G401 (cell line): ENCODE measurements around the gene MAGI1. TPM values are rescaled to one million over a fixed set of nuclear protein-coding genes. Genes with fewer than 3 reads are reported as not detected.
"Not testable (repeated sequence)": the region's sequence is repeated elsewhere in the genome, so short reads cannot be mapped to it uniquely, and the experiment has no call there.

ENCODE experiments used
- DNase-seq: peaks from one replicate; pipeline ENCODE4 v3.0.0-alpha.2; 2015; ENCODE audit warnings: low spot score
- in situ Hi-C: cut with HindIII; loops from 2 replicates; pipeline ENCODE4 v1.10.0; 2016; ENCODE audit warnings: low sequenced_read_pairs, mixed read lengths
- total RNA-seq: library from RNA; depleted of rRNA; stranded (reverse); fragments of >200 nt; shearing (Covaris generic); gene quantifications from 2 replicates; pipeline ENCODE4 v1.2.3, GENCODE V29; 2014

MAGI1 gene
- total RNA-seq, 1 experiment from 2014 or later = 7.7 TPM

- in situ Hi-C loops = no loop called here
- no peak for DNase-seq
Measured at GRCh38 chr3:66041828-66042227, 3.1 kb upstream of the MAGI1 start.

- DNase-seq = no peak
- in situ Hi-C loops = no loop called here
Measured at GRCh38 chr3:66041116-66041515, 2.4 kb upstream of the MAGI1 start.

DNA sequence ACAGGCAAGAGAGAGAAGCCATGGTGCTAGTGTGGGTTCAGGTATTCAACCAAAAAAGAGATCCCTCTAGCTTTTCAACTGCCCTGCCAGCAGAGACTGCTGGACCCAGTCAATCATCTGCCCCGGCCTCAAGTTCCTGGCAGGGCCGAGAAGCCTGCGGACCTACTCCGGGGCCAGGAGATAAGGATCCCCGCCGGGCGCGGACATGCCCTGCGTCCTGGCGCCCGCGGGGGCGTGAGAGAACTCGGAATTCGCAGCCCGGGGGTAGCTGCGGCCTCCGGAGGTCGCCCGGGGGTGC lies 821 bp upstream of the MAGI1 start:
- DNase-seq = no peak
- in situ Hi-C loops = no loop called here

- no peak for DNase-seq
- in situ Hi-C loops = no loop called here
Measured at GRCh38 chr3:66038384-66038725, 363 bp downstream of the MAGI1 start.

DNA sequence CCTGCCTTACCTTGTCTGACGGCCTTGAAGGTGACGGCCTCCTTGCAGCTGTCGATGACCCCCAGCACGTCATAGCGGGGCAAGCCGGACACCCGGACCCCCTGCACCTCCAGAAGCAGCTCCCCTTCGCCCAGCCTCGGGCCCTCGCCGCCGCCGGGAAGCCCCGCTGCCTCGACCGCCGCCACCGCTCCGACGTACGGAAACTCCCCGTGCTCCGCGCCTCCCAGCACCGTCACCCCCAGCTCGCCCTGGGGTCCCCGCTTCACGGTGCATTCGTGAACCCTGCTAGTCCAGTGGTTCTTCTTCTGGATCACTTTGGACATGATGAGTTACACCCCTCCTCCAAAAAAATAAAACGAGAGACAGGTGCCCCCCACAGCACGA lies 740 bp downstream of the MAGI1 start:
- in situ Hi-C loops = no loop called here
- DNase-seq = no peak

DNA sequence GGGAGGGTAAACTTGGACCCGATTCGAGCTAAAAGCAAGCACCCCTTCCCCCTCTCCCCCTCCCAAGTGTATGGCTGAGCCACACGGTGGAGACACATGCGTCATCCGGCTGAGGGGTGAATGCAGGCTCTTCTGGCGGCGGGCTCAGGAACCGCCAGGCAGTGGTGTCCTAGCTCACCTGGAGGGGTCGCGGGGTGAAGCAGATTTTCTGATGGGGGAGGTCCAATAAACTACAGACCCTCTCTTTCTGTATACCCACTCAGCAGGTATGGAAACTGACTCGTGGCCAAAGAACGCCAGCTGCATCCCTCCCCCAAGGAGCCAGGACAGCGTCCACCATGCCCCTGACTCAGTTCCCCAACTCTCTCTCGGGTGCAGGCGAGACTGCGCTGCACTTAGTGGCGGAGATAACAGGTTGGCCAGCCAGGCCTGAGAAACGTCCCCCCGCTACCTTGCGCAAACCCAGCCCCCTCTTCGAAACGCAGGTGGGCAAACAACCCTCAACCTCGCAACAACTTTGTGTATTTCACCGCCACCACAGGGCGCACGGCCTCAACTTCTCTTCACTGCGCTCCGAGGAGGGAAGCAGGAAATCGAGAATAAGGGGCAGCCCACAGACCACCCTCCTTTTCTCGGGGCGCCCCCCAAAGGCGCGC lies 1.3 kb downstream of the MAGI1 start:
- in situ Hi-C loops = no loop called here
- peak; percentile 81 for DNase-seq

DNA sequence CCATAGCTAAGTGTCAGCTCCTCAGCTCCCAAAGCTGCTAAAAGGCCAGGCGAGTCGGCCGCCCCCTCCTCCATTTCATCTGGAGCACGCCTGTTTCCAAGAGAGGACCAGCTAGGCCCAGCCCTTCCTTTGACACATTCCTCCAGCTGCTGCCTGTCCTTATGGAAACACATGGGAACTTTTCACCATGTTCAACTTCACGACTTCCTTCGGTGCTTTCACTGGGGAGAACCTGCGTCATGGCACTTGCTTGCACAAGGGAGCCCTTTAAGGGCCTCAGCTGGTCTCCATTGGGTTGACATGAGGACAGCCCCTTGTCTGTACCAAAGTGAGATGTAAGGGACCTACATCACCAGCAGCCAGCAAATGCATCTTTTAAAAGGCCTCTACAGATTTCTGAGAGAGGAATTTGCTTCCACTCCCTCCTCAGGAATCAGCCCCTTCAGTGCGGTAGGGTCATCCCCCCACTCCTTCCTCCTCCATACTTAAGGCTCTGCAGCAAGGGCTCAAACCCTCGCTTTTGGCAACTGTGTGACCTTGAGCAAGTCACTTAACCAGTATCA lies 2.1 kb downstream of the MAGI1 start:
- DNase-seq = peak; percentile 48
- in situ Hi-C loops = no loop called here

GRCh38 chr3:66035763-66036477 lies 2.8 kb downstream of the MAGI1 start:
- in situ Hi-C loops = no loop called here
- peak; percentile 78 for DNase-seq

DNA sequence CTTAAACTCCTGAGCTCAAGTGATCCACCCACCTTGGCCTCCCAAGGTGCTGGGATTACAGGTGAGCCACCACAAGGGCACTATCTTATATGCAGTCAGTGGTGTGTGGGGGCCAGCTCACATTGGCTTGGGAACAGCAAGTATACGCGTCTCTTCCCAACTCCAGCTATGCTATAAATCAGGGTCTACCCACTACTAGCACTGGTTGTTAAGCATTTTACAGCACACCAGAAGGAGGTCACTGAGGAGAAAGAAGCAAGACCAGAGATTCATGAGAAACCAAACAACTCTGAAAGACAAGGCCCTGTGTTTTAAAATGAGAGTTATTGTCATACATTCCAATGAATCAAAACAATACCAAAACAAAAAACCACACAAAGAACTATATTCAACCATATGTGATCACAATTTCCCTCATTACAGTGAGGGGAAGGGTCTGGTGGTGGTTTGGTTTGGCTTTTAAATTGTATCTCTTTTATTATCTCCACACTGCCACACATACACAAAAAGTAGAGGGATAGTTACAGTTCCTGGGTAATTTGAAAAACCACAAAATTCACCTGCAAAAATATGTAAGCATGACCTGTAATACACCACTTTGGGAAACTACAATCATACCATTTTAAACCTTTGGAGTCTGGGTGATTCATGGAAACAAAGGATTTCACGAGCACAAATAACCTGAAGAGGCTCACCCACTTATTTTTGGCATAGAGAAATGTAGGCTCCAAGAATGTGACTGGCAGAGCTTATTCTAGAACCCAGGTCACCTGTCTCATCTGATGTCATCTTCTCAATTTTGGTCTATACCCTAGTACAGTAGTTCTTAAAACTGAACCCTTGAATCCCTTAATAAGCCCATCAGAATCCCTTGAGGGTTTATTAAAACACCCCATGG lies 5.2 kb downstream of the MAGI1 start:
- in situ Hi-C loops = no loop called here
- DNase-seq = no peak

DNA sequence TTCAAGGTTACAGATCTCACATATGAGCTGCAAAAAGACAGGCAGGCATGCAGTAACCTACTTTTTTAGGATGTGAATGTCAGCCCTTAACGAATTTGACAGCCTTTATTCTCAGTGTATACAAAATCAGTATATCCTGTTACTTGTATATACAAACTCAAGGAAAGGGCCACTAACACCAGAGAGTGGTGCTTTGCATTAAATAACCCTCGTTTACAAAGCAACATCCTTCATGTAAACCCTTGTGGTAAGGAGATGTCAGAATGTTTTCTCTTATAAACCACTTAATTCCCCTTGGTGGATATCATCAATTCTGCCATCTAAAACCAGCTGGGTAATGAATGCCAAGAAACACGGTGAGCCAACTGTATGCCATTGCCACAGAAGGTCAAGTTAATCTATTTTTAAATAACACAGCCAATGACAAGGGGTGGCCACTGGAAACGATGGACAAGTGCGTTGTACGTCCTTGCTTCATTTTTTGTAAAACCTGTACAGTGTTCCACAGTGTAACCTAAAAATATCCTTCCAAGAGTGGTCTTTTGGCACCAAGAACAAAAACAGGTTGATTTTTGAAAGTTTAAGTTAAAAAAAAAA lies 7.5 kb downstream of the MAGI1 start:
- in situ Hi-C loops = no loop called here
- DNase-seq = no peak

GRCh38 chr3:66029443-66029842 lies 9.3 kb downstream of the MAGI1 start:
- in situ Hi-C loops = no loop called here

GRCh38 chr3:66029014-66029413 lies 9.7 kb downstream of the MAGI1 start:
- DNase-seq = no peak
- in situ Hi-C loops = no loop called here

More at GRCh38 chr3:66029443-66029842, 9.3 kb downstream of the MAGI1 start:
- no peak for DNase-seq

GRCh38 chr3:66028457-66028856 lies 10.3 kb downstream of the MAGI1 start:
- in situ Hi-C loops = no loop called here
- no peak for DNase-seq

DNA sequence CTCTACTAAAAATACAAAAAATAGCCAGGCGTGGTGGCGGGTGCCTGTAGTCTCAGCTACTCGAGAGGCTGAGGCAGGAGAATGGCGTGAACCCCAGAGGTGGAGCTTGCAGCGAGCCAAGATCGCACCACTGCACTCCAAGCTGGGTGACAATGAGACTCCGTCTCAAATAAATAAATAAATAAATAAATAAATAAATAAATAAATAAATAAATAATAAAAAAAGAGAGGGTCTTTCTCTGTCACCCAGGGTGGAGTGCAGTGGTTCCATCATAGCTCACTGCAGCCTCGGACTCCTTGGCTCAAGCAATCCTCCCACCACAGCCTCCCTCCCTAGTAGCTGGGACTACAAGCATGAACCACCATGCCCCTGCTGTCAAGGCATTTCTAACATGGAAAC lies 11.6 kb downstream of the MAGI1 start:
- in situ Hi-C loops = not testable (repeated sequence)

DNA sequence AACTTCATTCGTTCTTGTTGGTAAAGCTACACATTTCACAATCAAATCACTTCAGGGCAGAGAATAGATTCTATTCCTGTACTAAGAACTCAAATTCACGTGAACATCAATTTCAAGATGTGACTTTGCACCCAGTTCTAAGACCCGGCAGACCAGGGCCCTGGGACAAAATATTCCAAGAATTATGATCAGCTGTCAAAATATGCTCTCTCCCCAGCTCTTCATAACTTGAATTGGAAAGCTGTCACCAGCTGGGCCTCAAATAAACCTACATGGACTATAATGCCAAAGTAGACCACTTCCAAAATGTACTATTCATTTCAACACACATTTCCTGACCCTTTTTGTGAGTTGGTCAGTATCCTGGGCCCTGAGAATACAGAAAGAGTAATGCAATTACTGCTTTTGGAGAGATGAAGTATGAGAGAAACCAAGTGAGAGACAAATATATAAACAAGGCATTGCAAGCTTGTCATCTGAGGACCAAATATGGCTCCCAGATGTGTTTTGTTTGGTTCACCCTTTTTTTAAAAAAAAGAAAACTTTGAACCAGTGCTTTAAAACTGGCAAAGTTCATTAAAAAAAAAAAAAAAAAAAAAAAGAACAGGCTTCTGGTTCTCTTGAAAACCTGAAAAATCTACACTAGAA lies 14.9 kb downstream of the MAGI1 start:
- in situ Hi-C loops = no loop called here
- DNase-seq = no peak

More for the DNA sequence above, 11.6 kb downstream of the MAGI1 start:
- DNase-seq = not testable (repeated sequence)

GRCh38 chr3:66023229-66023628 lies 15.5 kb downstream of the MAGI1 start:
- in situ Hi-C loops = no loop called here
- DNase-seq = no peak

DNA sequence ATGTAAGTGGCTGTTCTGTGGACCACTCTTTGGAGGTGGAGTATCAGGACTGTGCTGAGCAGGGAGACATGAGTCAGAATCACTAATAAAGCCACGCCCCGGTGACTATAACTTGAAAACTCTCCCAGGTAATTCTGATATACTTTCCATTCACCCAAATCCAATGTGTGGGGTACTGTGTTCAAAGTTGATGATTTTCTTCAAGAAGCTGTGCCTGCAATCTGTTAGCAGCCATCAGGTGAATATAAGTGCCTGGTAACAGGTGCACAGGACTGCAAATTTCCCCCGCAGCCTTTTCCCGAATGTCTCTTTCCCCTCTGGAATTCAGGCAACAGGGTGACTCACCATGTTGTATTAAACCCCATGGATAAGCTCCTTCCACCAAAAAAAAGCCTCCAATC lies 17.0 kb downstream of the MAGI1 start:
- in situ Hi-C loops = no loop called here
- DNase-seq = no peak

GRCh38 chr3:66019896-66020295 lies 18.8 kb downstream of the MAGI1 start:
- in situ Hi-C loops = no loop called here
- DNase-seq = no peak
